ENCODE data around the gene IL33.

The IL33 gene

DNA sequence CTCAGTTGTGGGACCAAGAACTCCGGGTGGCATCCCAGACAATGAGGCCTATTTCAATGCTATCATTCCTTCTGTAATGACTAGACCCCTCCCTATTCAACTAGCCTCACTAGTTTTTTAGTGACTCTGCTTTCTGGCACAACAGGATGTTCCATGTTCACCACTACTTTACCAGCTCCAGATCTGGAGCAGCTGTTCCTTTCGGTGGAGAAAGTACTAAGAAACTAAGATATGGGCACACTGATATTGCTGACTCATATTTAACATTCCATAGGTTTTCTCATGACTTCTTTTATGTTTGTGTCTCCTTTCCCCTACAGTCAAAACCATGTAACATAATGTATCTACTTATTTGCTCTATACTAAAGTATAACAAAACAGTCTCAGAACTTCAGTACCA, 24.1 kb downstream of the IL33 start:
- Histone ChIP-seq H3K36me3 (ENCODE audit: insufficient read depth, low read length) (peaks cover 20% of the 10 kb centered on the region), H3K9ac (ENCODE audit: low read length) (no peak overlapping the region)

DNA sequence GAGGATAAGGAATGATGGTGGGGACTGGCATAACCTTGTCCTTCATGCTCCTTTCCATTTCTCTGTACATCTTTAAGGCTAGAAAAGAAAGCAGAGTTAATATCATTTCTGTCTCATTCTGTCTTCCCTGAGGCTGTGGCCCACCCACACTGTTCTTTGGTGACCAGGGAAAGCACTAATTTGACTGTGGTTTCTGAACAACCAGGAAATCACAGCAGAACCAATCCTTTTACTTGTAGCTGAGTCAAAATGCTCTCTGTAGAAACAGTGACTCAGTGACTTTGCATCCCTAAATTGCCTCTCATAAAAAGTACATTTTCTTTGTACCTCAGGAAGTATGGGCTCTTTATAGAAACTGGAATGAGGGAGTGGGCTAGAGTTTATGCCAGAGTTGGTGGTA, 28.1 kb downstream of the IL33 start:
- H3K9me3 ChIP-seq (ENCODE audit: low read length): no peaks in the 10 kb centered on the region
- no peak overlapping the region for H3K4me3 ChIP-seq (ENCODE audit: low read depth in 1 of 2, low read length in 2 of 2)
- H3K27me3 ChIP-seq (ENCODE audit: control insufficient read depth in 1 of 2, insufficient read depth in 2 of 2, low read length in 2 of 2): no peaks in the 10 kb centered on the region
- H3K27ac ChIP-seq (ENCODE audit: low read depth, low read length): no peak overlapping the region
- no peak overlapping the region for H3K9ac ChIP-seq (ENCODE audit: low read length)
- H3K4me1 ChIP-seq (ENCODE audit: insufficient read depth, low read length): no peaks in the 10 kb centered on the region
- peaks cover 20% of the 10 kb centered on the region for H3K36me3 ChIP-seq (ENCODE audit: insufficient read depth, low read length)

More for the DNA sequence above, 24.1 kb downstream of the IL33 start:
- Histone ChIP-seq H3K4me1 (ENCODE audit: insufficient read depth, low read length) (peaks cover 6% of the 10 kb centered on the region), H3K9me3 (ENCODE audit: low read length) (no peaks in the 10 kb centered on the region), H3K27me3 (ENCODE audit: control insufficient read depth in 1 of 2, insufficient read depth in 2 of 2, low read length in 2 of 2) (no peaks in the 10 kb centered on the region), H3K27ac (ENCODE audit: low read depth, low read length) (no peak overlapping the region), H3K4me3 (ENCODE audit: low read depth in 1 of 2, low read length in 2 of 2) (no peak overlapping the region)

- Histone ChIP-seq H3K27me3 (ENCODE audit: control insufficient read depth in 1 of 2, insufficient read depth in 2 of 2, low read length in 2 of 2) (no peaks in the 10 kb centered on the region), H3K27ac (ENCODE audit: low read depth, low read length) (no peak overlapping the region), H3K9me3 (ENCODE audit: low read length) (no peaks in the 10 kb centered on the region), H3K4me1 (ENCODE audit: insufficient read depth, low read length) (no peaks in the 10 kb centered on the region), H3K36me3 (ENCODE audit: insufficient read depth, low read length) (peaks cover 19% of the 10 kb centered on the region), H3K9ac (ENCODE audit: low read length) (no peak overlapping the region), H3K4me3 (ENCODE audit: low read depth in 1 of 2, low read length in 2 of 2) (no peak overlapping the region)
Measured at GRCh38 chr9:6247266-6247665, 31.7 kb downstream of the IL33 start.

DNA sequence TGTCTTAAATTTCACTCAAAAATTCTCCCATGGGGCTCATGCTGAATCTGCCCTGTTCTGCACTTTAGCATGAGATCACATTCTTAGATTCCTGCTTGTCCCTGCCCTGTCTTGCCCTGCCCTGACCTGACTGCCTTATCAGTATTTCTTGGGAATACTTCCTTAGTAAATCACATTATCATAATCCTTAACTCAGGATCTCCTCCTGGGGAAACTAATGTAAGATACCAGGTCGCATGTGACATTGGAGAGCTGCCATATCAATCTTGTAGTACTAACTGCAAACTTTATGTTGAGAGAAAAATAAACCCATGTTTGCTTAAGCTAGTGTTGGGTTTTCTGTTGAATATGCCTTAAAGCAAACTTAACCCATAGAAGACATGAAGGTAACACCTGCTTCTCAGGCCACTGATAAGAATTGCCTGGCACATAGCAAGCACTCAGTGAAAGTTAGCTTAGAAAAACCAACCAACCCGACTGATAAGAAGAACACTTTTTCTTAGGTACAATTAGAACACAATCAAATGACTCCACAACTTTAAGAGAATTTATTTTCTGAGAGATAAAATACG, 53.3 kb downstream of the IL33 start:
- Histone ChIP-seq H3K36me3 (ENCODE audit: insufficient read depth, low read length) (no peaks in the 10 kb centered on the region), H3K9me3 (ENCODE audit: low read length) (no peaks in the 10 kb centered on the region), H3K4me3 (ENCODE audit: low read depth in 1 of 2, low read length in 2 of 2) (no peak overlapping the region), H3K9ac (ENCODE audit: low read length) (no peak overlapping the region), H3K27ac (ENCODE audit: low read depth, low read length) (no peak overlapping the region), H3K4me1 (ENCODE audit: insufficient read depth, low read length) (no peaks in the 10 kb centered on the region), H3K27me3 (ENCODE audit: control insufficient read depth in 1 of 2, insufficient read depth in 2 of 2, low read length in 2 of 2) (no peaks in the 10 kb centered on the region)

DNA sequence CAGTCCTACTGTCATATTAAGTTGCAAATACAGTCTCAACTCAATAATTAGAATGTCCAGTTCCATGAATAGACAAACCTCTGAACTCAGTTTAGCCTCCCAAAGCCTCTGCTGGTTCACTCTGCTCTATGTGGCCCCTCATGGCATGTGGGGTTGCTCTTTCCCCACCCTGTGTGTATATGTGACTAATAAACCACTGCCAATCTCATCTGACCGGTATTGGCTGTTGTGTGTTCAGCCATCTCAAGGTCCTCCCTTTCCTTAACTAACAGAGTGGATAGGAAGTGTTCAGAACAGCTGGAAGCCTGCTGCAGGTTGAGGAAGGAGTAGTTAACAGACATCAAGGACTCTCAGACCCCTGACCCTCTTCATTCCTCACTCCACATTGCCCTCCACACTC, 55.3 kb downstream of the IL33 start:
- no peak overlapping the region for H3K9ac ChIP-seq (ENCODE audit: low read length)
- no peaks in the 10 kb centered on the region for H3K9me3 ChIP-seq (ENCODE audit: low read length)
- H3K36me3 ChIP-seq (ENCODE audit: insufficient read depth, low read length): no peaks in the 10 kb centered on the region
- no peaks in the 10 kb centered on the region for H3K27me3 ChIP-seq (ENCODE audit: control insufficient read depth in 1 of 2, insufficient read depth in 2 of 2, low read length in 2 of 2)
- no peak overlapping the region for H3K27ac ChIP-seq (ENCODE audit: low read depth, low read length)
- no peaks in the 10 kb centered on the region for H3K4me1 ChIP-seq (ENCODE audit: insufficient read depth, low read length)
- H3K4me3 ChIP-seq (ENCODE audit: low read depth in 1 of 2, low read length in 2 of 2): no peak overlapping the region

GRCh38 chr9:6271508-6272228, 56.1 kb downstream of the IL33 start:
- Histone ChIP-seq H3K36me3 (ENCODE audit: insufficient read depth, low read length) (no peaks in the 10 kb centered on the region), H3K4me3 (ENCODE audit: low read depth in 1 of 2, low read length in 2 of 2) (no peak overlapping the region), H3K4me1 (ENCODE audit: insufficient read depth, low read length) (no peaks in the 10 kb centered on the region), H3K9me3 (ENCODE audit: low read length) (no peaks in the 10 kb centered on the region), H3K27ac (ENCODE audit: low read depth, low read length) (no peak overlapping the region), H3K27me3 (ENCODE audit: control insufficient read depth in 1 of 2, insufficient read depth in 2 of 2, low read length in 2 of 2) (no peaks in the 10 kb centered on the region), H3K9ac (ENCODE audit: low read length) (no peak overlapping the region)

DNA sequence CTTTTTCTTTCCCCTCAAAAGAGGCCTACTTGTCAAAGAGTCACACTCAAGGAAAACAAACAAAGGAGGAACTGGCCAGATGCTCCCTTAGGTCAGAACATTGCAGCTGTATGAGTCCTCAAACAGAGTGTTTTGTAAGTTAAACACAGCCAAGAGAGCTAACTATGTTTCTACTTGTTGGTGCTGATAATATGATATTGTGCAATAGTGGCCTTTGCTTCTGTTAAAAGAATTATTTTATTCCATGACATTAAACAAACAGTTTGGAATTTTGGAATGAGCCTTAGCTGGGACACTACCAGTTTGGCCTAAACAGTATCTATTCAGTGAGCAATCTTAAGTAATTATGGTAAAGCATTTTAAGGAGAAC, 56.6 kb downstream of the IL33 start:
- Histone ChIP-seq H3K36me3 (ENCODE audit: insufficient read depth, low read length) (no peaks in the 10 kb centered on the region), H3K27ac (ENCODE audit: low read depth, low read length) (no peak overlapping the region), H3K4me3 (ENCODE audit: low read depth in 1 of 2, low read length in 2 of 2) (no peak overlapping the region), H3K27me3 (ENCODE audit: control insufficient read depth in 1 of 2, insufficient read depth in 2 of 2, low read length in 2 of 2) (no peaks in the 10 kb centered on the region), H3K9ac (ENCODE audit: low read length) (no peak overlapping the region), H3K4me1 (ENCODE audit: insufficient read depth, low read length) (no peaks in the 10 kb centered on the region), H3K9me3 (ENCODE audit: low read length) (no peaks in the 10 kb centered on the region)

- Histone ChIP-seq H3K4me1 (ENCODE audit: insufficient read depth, low read length) (no peaks in the 10 kb centered on the region), H3K4me3 (ENCODE audit: low read depth in 1 of 2, low read length in 2 of 2) (no peak overlapping the region)
Measured at GRCh38 chr9:6277417-6277816, 61.8 kb downstream of the IL33 start.

GRCh38 chr9:6301858-6302257, 86.3 kb downstream of the IL33 start:
- no peak overlapping the region for H3K27ac ChIP-seq (ENCODE audit: low read depth, low read length)
- H3K9me3 ChIP-seq (ENCODE audit: low read length): no peaks in the 10 kb centered on the region
- no peaks in the 10 kb centered on the region for H3K4me1 ChIP-seq (ENCODE audit: insufficient read depth, low read length)
- no peaks in the 10 kb centered on the region for H3K36me3 ChIP-seq (ENCODE audit: insufficient read depth, low read length)
- no peak overlapping the region for H3K4me3 ChIP-seq (ENCODE audit: low read depth in 1 of 2, low read length in 2 of 2)
- H3K27me3 ChIP-seq (ENCODE audit: control insufficient read depth in 1 of 2, insufficient read depth in 2 of 2, low read length in 2 of 2): no peaks in the 10 kb centered on the region
- no peak overlapping the region for H3K9ac ChIP-seq (ENCODE audit: low read length)

More at GRCh38 chr9:6277417-6277816, 61.8 kb downstream of the IL33 start:
- no peak overlapping the region for H3K9ac ChIP-seq (ENCODE audit: low read length)
- no peaks in the 10 kb centered on the region for H3K27me3 ChIP-seq (ENCODE audit: control insufficient read depth in 1 of 2, insufficient read depth in 2 of 2, low read length in 2 of 2)
- no peaks in the 10 kb centered on the region for H3K36me3 ChIP-seq (ENCODE audit: insufficient read depth, low read length)
- no peak overlapping the region for H3K27ac ChIP-seq (ENCODE audit: low read depth, low read length)
- H3K9me3 ChIP-seq (ENCODE audit: low read length): no peaks in the 10 kb centered on the region

- Histone ChIP-seq H3K9me3 (ENCODE audit: low read length) (no peaks in the 10 kb centered on the region), H3K27me3 (ENCODE audit: control insufficient read depth in 1 of 2, insufficient read depth in 2 of 2, low read length in 2 of 2) (no peaks in the 10 kb centered on the region), H3K4me1 (ENCODE audit: insufficient read depth, low read length) (no peaks in the 10 kb centered on the region), H3K36me3 (ENCODE audit: insufficient read depth, low read length) (no peaks in the 10 kb centered on the region), H3K4me3 (ENCODE audit: low read depth in 1 of 2, low read length in 2 of 2) (no peak overlapping the region), H3K27ac (ENCODE audit: low read depth, low read length) (no peak overlapping the region), H3K9ac (ENCODE audit: low read length) (no peak overlapping the region)
Measured at GRCh38 chr9:6302417-6302816, 86.8 kb downstream of the IL33 start.

DNA sequence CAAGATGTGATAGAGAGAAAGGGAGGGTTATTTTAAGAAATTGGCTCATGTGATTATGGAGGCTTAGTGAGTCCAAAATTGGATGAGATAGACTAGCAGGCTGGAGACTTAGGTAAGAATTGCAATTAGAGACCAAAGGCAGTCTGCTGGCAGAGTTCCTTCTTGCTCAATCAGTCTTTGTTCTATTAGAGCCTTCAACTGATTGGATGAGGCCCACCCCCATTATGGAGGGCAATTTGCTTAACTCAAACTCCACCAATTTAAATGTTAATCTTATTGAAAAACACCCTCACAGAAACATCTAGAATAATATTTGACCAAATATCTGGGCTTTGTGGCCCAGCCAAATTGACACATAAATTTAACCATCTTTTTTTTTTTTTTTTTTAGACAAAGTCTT, 88.6 kb downstream of the IL33 start:
- H3K4me3 ChIP-seq (ENCODE audit: low read depth in 1 of 2, low read length in 2 of 2): no peak overlapping the region
- no peak overlapping the region for H3K27ac ChIP-seq (ENCODE audit: low read depth, low read length)
- no peaks in the 10 kb centered on the region for H3K9me3 ChIP-seq (ENCODE audit: low read length)

GRCh38 chr9:6305954-6306563, 90.5 kb downstream of the IL33 start:
- Histone ChIP-seq H3K36me3 (ENCODE audit: insufficient read depth, low read length) (no peaks in the 10 kb centered on the region), H3K27me3 (ENCODE audit: control insufficient read depth in 1 of 2, insufficient read depth in 2 of 2, low read length in 2 of 2) (no peaks in the 10 kb centered on the region), H3K9me3 (ENCODE audit: low read length) (no peaks in the 10 kb centered on the region), H3K27ac (ENCODE audit: low read depth, low read length) (no peak overlapping the region), H3K4me1 (ENCODE audit: insufficient read depth, low read length) (no peaks in the 10 kb centered on the region), H3K9ac (ENCODE audit: low read length) (no peak overlapping the region), H3K4me3 (ENCODE audit: low read depth in 1 of 2, low read length in 2 of 2) (no peak overlapping the region)

More for the DNA sequence above, 88.6 kb downstream of the IL33 start:
- H3K27me3 ChIP-seq (ENCODE audit: control insufficient read depth in 1 of 2, insufficient read depth in 2 of 2, low read length in 2 of 2): no peaks in the 10 kb centered on the region
- no peaks in the 10 kb centered on the region for H3K36me3 ChIP-seq (ENCODE audit: insufficient read depth, low read length)
- H3K4me1 ChIP-seq (ENCODE audit: insufficient read depth, low read length): no peaks in the 10 kb centered on the region
- no peak overlapping the region for H3K9ac ChIP-seq (ENCODE audit: low read length)
